Measurements from ENCODE around the gene LRRC26. TPM values are rescaled to one million over a fixed set of nuclear protein-coding genes. Genes with fewer than 3 reads are reported as not detected.
A peak's percentile ranks its signal among the peaks of the same experiment; 100 is the strongest.

The LRRC26 gene
- total and polyA plus RNA-seq, 5 donors from 2014 or later, result not detected

DNA sequence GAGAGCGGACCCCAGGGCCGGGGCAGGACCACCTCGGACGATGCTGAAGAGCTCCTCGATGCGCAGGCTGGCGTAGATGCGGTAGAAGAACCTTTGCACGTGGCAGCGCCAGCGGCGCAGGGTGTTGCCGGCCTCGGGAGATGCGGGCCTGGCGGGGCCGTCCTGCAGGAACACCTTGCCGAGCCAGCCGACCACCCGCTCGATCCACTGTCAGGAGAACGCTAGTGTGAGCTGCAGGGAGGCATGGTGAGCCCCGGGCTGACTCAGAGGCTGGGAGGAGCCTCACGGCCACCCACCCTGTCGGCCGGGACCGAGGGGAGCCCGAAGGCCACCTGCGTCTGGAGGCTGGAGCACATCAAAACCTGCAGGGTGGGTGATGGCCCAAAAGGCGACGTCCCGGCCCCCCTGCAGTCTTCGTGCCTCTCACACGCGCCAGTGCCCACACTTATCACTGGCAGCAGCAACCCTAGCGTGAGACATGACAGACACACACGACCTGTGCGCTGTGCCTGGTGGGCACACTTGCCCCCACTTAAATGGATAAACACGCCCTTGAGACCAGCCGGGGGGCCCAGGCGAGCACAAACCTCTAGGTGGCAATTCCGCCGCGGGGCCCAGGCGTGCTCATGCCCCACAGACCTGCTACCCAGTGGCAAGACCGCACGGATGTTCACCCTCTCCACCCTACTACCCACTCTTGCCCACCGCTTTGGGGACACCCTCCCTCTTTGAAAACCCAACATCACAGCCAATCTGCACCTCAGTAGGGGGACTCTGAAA lies 15.2 kb upstream of the LRRC26 start:
- ATAC-seq (ENCODE audit: low read depth in 2 of 2), result no peak
- no peak for DNase-seq
- Mint-ChIP-seq H3K9me3 (peaks cover 0 to 2% (median 0%) of the 10 kb centered on the region in 7 donors), H3K27me3 (no peaks in the 10 kb centered on the region), H3K4me3 (peak overlapping the region in 1 of 4 donors; percentile 31), H3K27ac (no peak overlapping the region), H3K36me3 (peaks cover 8% of the 10 kb centered on the region), H3K4me1 (peaks cover 0 to 43% (median 13%) of the 10 kb centered on the region in 4 donors)
- H3K27ac ChIP-seq (ENCODE audit: insufficient read depth, low read length, poor library complexity, severe bottlenecking), result no peak overlapping the region
- H3K9me3 ChIP-seq (ENCODE audit: control insufficient read depth in 2 of 2, low read length in 2 of 2), result no peaks in the 10 kb centered on the region
- H3K4me3 ChIP-seq (ENCODE audit: low read depth, low read length), result no peak overlapping the region
- H3K4me1 ChIP-seq (ENCODE audit: control insufficient read depth, insufficient read depth, low read length, poor library complexity, severe bottlenecking), result peaks cover 36% of the 10 kb centered on the region
- H3K27me3 ChIP-seq (ENCODE audit: control insufficient read depth, insufficient read depth, low read length), result no peaks in the 10 kb centered on the region
- peaks cover 42% of the 10 kb centered on the region for H3K36me3 ChIP-seq (ENCODE audit: control insufficient read depth, insufficient read depth, low read length)

DNA sequence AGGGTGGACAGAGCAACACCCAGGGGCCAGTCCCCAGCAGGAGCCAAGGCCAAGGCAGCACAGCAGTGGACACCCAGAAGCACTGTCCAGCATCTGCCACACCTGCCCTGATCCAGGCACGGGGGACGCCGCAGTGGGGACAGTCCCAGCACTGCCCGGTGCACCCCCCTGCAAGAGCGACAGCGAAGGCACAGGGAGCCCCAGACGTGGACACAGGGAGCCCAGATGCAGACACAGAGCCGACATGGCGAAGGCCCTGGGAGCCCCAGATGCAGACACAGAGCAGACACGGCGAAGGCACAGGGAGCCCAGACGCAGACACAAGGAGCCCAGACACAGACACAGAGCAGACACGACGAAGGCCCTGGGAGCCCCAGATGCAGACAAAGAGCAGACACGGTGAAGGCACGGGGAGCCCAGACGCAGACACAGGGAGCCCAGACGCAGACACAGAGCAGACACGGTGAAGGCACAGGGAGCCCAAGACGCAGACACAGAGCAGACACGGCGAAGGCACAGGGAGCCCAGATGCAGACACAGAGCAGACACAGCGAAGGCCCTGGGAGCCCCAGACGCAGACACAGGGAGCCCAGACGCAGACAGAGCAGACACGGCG lies 14.2 kb upstream of the LRRC26 start:
- peaks cover 27% of the 10 kb centered on the region for H3K4me1 ChIP-seq (ENCODE audit: control insufficient read depth, insufficient read depth, low read length, poor library complexity, severe bottlenecking)
- H3K27me3 Mint-ChIP-seq, result no peaks in the 10 kb centered on the region
- H3K4me1 Mint-ChIP-seq, result peaks cover 0 to 37% (median 13%) of the 10 kb centered on the region in 4 donors
- peaks cover 11% of the 10 kb centered on the region for H3K36me3 Mint-ChIP-seq
- no peak overlapping the region for H3K4me3 ChIP-seq (ENCODE audit: low read depth, low read length)
- no peak for DNase-seq
- H3K9me3 Mint-ChIP-seq, result peaks cover 0 to 2% (median 0%) of the 10 kb centered on the region in 7 donors
- no peaks in the 10 kb centered on the region for H3K27me3 ChIP-seq (ENCODE audit: control insufficient read depth, insufficient read depth, low read length)
- no peaks in the 10 kb centered on the region for H3K9me3 ChIP-seq (ENCODE audit: control insufficient read depth in 2 of 2, low read length in 2 of 2)
- H3K36me3 ChIP-seq (ENCODE audit: control insufficient read depth, insufficient read depth, low read length), result peaks cover 48% of the 10 kb centered on the region
- no peak overlapping the region for H3K27ac ChIP-seq (ENCODE audit: insufficient read depth, low read length, poor library complexity, severe bottlenecking)
- ATAC-seq (ENCODE audit: low read depth in 2 of 2), result no peak
- H3K4me3 Mint-ChIP-seq, result peak overlapping the region in 2 of 4 donors; percentile 48 to 60
- no peak overlapping the region for H3K27ac Mint-ChIP-seq

DNA sequence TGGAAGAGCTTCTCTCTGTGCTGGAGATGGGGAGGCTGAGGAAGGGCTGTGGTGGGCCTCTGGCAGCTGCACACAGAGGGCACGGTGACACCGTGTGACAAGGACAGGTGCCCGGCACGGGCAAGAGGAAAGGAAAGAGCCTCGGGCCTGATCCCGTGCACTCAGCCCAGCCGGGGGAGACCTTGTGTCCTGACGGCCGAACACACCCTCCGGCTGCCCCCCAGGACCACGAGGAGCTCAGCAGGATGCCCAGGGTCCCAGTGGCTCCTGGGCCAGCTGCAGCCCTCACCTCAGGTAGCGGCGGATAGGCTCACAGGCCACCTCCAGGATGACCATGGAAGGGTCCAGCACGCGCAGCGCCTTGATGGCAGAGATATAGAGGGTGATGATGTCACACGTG lies 13.0 kb upstream of the LRRC26 start:
- Histone ChIP-seq H3K36me3 (ENCODE audit: control insufficient read depth, insufficient read depth, low read length) (peaks cover 49% of the 10 kb centered on the region), H3K27ac (ENCODE audit: insufficient read depth, low read length, poor library complexity, severe bottlenecking) (no peak overlapping the region), H3K4me3 (ENCODE audit: low read depth, low read length) (no peak overlapping the region), H3K27me3 (ENCODE audit: control insufficient read depth, insufficient read depth, low read length) (no peaks in the 10 kb centered on the region), H3K4me1 (ENCODE audit: control insufficient read depth, insufficient read depth, low read length, poor library complexity, severe bottlenecking) (peaks cover 21% of the 10 kb centered on the region), H3K9me3 (ENCODE audit: control insufficient read depth in 2 of 2, low read length in 2 of 2) (no peaks in the 10 kb centered on the region)
- H3K36me3 Mint-ChIP-seq, result peaks cover 12% of the 10 kb centered on the region
- DNase-seq (no peak), ATAC-seq (ENCODE audit: low read depth in 2 of 2) (no peak)
- peaks cover 0 to 2% (median 0%) of the 10 kb centered on the region in 7 donors for H3K9me3 Mint-ChIP-seq
- peak overlapping the region in 1 of 4 donors; percentile 78 for H3K4me3 Mint-ChIP-seq
- H3K27me3 Mint-ChIP-seq, result no peaks in the 10 kb centered on the region
- H3K27ac Mint-ChIP-seq, result no peak overlapping the region
- H3K4me1 Mint-ChIP-seq, result peaks cover 0 to 31% (median 13%) of the 10 kb centered on the region in 4 donors

DNA sequence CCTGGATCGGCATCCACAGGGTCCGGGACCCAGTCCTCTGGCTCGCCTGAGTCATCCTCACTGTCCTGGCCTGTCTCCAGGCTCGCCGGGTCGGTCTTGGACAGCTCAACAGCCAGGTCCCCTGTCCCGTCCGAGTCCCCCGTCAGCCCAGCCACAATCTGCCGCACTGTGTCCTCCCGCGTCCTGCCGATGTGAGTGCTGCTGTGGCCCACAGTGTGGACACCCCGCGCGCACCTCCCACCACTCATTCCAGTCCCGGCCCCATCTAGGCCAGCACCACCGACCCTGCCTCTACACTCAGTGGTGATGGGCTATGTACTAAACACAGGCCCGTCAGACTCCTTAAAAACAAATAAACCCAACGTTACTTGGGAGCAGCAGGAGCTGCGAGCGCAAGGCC lies 11.8 kb upstream of the LRRC26 start:
- Mint-ChIP-seq H3K9me3 (peaks cover 0 to 2% (median 0%) of the 10 kb centered on the region in 7 donors), H3K36me3 (peaks cover 17% of the 10 kb centered on the region), H3K27me3 (peaks cover under 1% of the 10 kb centered on the region), H3K4me3 (no peak overlapping the region), H3K27ac (no peak overlapping the region), H3K4me1 (peaks cover 0 to 20% (median 5%) of the 10 kb centered on the region in 4 donors)
- no peak for DNase-seq
- no peaks in the 10 kb centered on the region for H3K9me3 ChIP-seq (ENCODE audit: control insufficient read depth in 2 of 2, low read length in 2 of 2)
- peaks cover 10% of the 10 kb centered on the region for H3K4me1 ChIP-seq (ENCODE audit: control insufficient read depth, insufficient read depth, low read length, poor library complexity, severe bottlenecking)
- no peak overlapping the region for H3K4me3 ChIP-seq (ENCODE audit: low read depth, low read length)
- no peak for ATAC-seq (ENCODE audit: low read depth in 2 of 2)
- H3K27me3 ChIP-seq (ENCODE audit: control insufficient read depth, insufficient read depth, low read length), result no peaks in the 10 kb centered on the region
- no peak overlapping the region for H3K27ac ChIP-seq (ENCODE audit: insufficient read depth, low read length, poor library complexity, severe bottlenecking)
- peaks cover 49% of the 10 kb centered on the region for H3K36me3 ChIP-seq (ENCODE audit: control insufficient read depth, insufficient read depth, low read length)

DNA sequence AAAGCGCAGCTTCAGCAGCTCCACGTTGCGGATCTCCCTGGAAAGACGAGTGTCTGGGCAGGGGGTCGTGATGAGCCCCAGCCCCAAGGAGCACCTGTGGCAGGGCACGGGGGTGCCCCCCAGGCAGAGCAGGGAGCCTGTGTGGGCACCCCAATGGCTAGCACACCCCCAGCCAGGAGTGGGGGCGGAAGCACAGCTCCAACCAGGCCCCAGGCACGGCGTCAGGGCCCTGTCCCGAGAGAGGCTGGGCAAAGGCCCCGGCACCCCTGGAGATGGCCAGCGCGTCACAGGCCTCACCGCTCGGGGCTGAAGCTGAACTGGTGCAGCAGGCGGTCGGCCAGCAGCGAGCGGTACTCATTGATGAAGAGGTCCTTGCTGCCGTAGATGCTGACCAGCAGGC lies 10.6 kb upstream of the LRRC26 start:
- H3K36me3 ChIP-seq (ENCODE audit: control insufficient read depth, insufficient read depth, low read length), result peaks cover 44% of the 10 kb centered on the region

DNA sequence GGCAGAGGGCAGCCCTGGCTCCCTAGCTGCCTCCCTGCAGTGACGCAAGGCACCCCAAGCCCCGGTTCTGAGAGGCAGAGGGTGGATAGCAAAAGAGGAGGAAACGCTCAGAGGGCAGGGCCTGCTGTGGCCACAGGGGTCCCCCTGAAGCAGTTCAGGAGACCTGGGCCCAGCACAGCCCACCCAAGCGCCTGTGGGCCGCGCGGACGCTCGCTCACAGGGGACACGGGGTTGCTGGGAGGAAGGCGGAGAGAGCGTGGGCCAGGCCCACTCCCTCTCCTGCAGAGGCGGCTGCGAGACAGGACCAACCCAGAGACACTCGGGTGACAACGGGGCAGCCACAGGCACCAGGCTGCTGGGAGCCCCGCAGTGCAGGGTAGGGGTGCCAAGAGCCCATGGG lies 9.9 kb upstream of the LRRC26 start:
- no peak overlapping the region for H3K4me3 Mint-ChIP-seq
- Histone ChIP-seq H3K4me1 (ENCODE audit: control insufficient read depth, insufficient read depth, low read length, poor library complexity, severe bottlenecking) (peaks cover 3% of the 10 kb centered on the region), H3K4me3 (ENCODE audit: low read depth, low read length) (no peak overlapping the region), H3K27ac (ENCODE audit: insufficient read depth, low read length, poor library complexity, severe bottlenecking) (no peak overlapping the region), H3K9me3 (ENCODE audit: control insufficient read depth in 2 of 2, low read length in 2 of 2) (no peaks in the 10 kb centered on the region), H3K27me3 (ENCODE audit: control insufficient read depth, insufficient read depth, low read length) (no peaks in the 10 kb centered on the region), H3K36me3 (ENCODE audit: control insufficient read depth, insufficient read depth, low read length) (peaks cover 43% of the 10 kb centered on the region)
- H3K36me3 Mint-ChIP-seq, result peaks cover 17% of the 10 kb centered on the region
- H3K4me1 Mint-ChIP-seq, result peaks cover 0 to 13% (median 0%) of the 10 kb centered on the region in 4 donors
- H3K9me3 Mint-ChIP-seq, result peaks cover 0 to 2% (median 0%) of the 10 kb centered on the region in 7 donors
- no peak for ATAC-seq (ENCODE audit: low read depth in 2 of 2)
- H3K27me3 Mint-ChIP-seq, result peaks cover 4% of the 10 kb centered on the region
- DNase-seq, result no peak
- no peak overlapping the region for H3K27ac Mint-ChIP-seq

More for the DNA sequence above, 10.6 kb upstream of the LRRC26 start:
- peaks cover 17% of the 10 kb centered on the region for H3K36me3 Mint-ChIP-seq
- peaks cover 0 to 15% (median 0%) of the 10 kb centered on the region in 4 donors for H3K4me1 Mint-ChIP-seq
- H3K4me3 Mint-ChIP-seq, result no peak overlapping the region
- peaks cover 4% of the 10 kb centered on the region for H3K27me3 Mint-ChIP-seq
- no peak overlapping the region for H3K27ac Mint-ChIP-seq
- H3K27ac ChIP-seq (ENCODE audit: insufficient read depth, low read length, poor library complexity, severe bottlenecking), result no peak overlapping the region
- DNase-seq (no peak), ATAC-seq (ENCODE audit: low read depth in 2 of 2) (no peak)
- no peak overlapping the region for H3K4me3 ChIP-seq (ENCODE audit: low read depth, low read length)
- no peaks in the 10 kb centered on the region for H3K27me3 ChIP-seq (ENCODE audit: control insufficient read depth, insufficient read depth, low read length)
- no peaks in the 10 kb centered on the region for H3K4me1 ChIP-seq (ENCODE audit: control insufficient read depth, insufficient read depth, low read length, poor library complexity, severe bottlenecking)
- no peaks in the 10 kb centered on the region for H3K9me3 ChIP-seq (ENCODE audit: control insufficient read depth in 2 of 2, low read length in 2 of 2)
- peaks cover 0 to 2% (median 0%) of the 10 kb centered on the region in 7 donors for H3K9me3 Mint-ChIP-seq

DNA sequence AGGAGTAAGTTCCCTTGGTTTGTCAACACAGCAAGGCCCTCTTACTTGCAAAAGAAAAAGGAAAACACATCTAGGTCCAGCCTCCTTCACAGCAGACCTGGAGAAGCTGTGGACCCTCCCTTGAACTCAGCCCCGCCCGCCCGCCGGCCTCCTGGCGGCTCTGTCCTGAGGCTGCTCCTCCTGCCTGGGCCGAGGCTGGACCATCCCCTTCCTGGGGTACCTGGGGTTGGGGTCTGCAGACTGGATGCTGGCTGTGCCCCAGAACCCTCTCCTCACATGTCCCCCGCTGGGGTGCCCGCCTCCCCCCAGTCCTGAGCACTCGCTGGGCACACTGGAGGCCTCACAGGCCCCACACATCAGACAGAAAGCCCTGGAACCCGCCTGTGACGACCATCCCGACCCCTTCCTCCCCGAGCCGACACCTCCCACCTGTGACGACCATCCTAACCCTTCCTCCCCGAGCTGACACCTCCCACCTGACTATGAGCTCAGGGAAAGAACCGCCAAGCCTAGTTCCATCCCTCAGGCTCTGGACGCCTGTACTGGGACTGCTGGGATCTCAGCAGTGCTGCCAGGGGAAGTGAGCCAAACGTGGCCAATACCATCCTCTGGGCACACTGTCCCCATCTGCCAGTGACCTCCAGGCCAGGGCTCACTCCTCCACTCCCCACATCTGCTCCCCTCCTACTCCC lies 9.2 kb upstream of the LRRC26 start:
- Mint-ChIP-seq H3K27ac (peak overlapping the region in 1 of 3 donors; percentile 52), H3K9me3 (peaks cover 0 to 2% (median 0%) of the 10 kb centered on the region in 7 donors), H3K36me3 (peaks cover 14% of the 10 kb centered on the region), H3K27me3 (peaks cover 4% of the 10 kb centered on the region), H3K4me1 (peaks cover 0 to 8% (median 0%) of the 10 kb centered on the region in 4 donors), H3K4me3 (peak overlapping the region in 1 of 4 donors; percentile 13)
- Histone ChIP-seq H3K9me3 (ENCODE audit: control insufficient read depth in 2 of 2, low read length in 2 of 2) (no peaks in the 10 kb centered on the region), H3K36me3 (ENCODE audit: control insufficient read depth, insufficient read depth, low read length) (peaks cover 40% of the 10 kb centered on the region), H3K27me3 (ENCODE audit: control insufficient read depth, insufficient read depth, low read length) (no peaks in the 10 kb centered on the region), H3K4me3 (ENCODE audit: low read depth, low read length) (no peak overlapping the region), H3K27ac (ENCODE audit: insufficient read depth, low read length, poor library complexity, severe bottlenecking) (no peak overlapping the region), H3K4me1 (ENCODE audit: control insufficient read depth, insufficient read depth, low read length, poor library complexity, severe bottlenecking) (peaks cover 8% of the 10 kb centered on the region)
- DNase-seq, result no peak
- no peak for ATAC-seq (ENCODE audit: low read depth in 2 of 2)
